Left lung (tissue), 10 donors: ENCODE results near the gene GIMAP8. TPM values are rescaled to one million over a fixed set of nuclear protein-coding genes. Genes with fewer than 3 reads are reported as not detected.

Experiments
- ATAC-seq: fragments of 200-7000 bp; cut with Tn5 transposase; one replicate; pipeline ENCODE4 v1.9.1; 2020; ENCODE audit warnings: moderate library complexity
- DNase-seq, 4 donors: peaks; one replicate each; pipeline ENCODE4 v3.0.0-alpha.2; 2013 to 2020
- H3K27ac ChIP-seq, 2 donors: fragments of 200-600 bp; sonication (generic) in 1 of 2; one replicate each; pipeline versions ENCODE4 v1.5.0 to v1.8.0; 2020 to 2021
- H3K27me3 ChIP-seq, 2 donors: fragments of 200-600 bp; sonication (generic) in 1 of 2; one replicate each; pipeline versions ENCODE4 v1.5.0 to v1.8.0; 2020 to 2021
- H3K36me3 ChIP-seq, 2 donors: fragments of 200-600 bp; sonication (generic) in 1 of 2; one replicate each; pipeline versions ENCODE4 v1.5.0 to v1.8.0; 2020 to 2021
- H3K4me1 ChIP-seq, 2 donors: fragments of 200-600 bp; one replicate each; pipeline ENCODE4 v1.8.0; 2021
- H3K4me3 ChIP-seq, 2 donors: fragments of 200-600 bp; sonication (generic) in 1 of 2; one replicate each; pipeline versions ENCODE4 v1.5.0 to v1.8.0; 2020 to 2021; ENCODE audit warnings: mild to moderate bottlenecking in 1 of 2
- H3K9me3 ChIP-seq, 2 donors: fragments of 200-600 bp; sonication (generic) in 1 of 2; one replicate each; pipeline versions ENCODE4 v1.5.0 to v1.8.0; 2020 to 2021
- intact Hi-C, 2 donors: fragments of 100-400 bp; cut with DNase I; formaldehyde crosslinking; loops; one replicate each; pipeline versions ENCODE4 v1.11.2 to v1.14.2; 2022
- polyA plus RNA-seq, 6 donors: library from polyadenylated mRNA; unstranded; fragments of 120-200 nt; gene quantifications; one replicate each; pipeline ENCODE4 v1.2.1, GENCODE V29; 2013; ENCODE audit not compliant: insufficient read length in 6 of 6
- total RNA-seq, 2 donors: library from RNA; stranded (reverse); fragmentation: NEBNext Ultra II Directional; extraction: Animal tissue kit (Norgen Biotek cat#: 25700); gene quantifications; one replicate each; pipeline ENCODE4 v1.2.1, GENCODE V29; 2021
- TF ChIP-seq, protein P1 (sequence below), 2 donors: fragments of 200-600 bp; sonication (generic) in 1 of 2; IDR thresholded peaks; one replicate each; pipeline versions ENCODE4 v1.5.0 to v1.8.0; 2021; ENCODE audit warnings: antibody characterized with exemption in 2 of 2
- donor health status: DM: no; HTN: yes; CAD: no.
- donor health status: DM: no; HTN: no; CAD: no.

Gene GIMAP8
- total and polyA plus RNA-seq, 8 donors, result 17.1 to 37.3 (median 24.6) TPM

DNA sequence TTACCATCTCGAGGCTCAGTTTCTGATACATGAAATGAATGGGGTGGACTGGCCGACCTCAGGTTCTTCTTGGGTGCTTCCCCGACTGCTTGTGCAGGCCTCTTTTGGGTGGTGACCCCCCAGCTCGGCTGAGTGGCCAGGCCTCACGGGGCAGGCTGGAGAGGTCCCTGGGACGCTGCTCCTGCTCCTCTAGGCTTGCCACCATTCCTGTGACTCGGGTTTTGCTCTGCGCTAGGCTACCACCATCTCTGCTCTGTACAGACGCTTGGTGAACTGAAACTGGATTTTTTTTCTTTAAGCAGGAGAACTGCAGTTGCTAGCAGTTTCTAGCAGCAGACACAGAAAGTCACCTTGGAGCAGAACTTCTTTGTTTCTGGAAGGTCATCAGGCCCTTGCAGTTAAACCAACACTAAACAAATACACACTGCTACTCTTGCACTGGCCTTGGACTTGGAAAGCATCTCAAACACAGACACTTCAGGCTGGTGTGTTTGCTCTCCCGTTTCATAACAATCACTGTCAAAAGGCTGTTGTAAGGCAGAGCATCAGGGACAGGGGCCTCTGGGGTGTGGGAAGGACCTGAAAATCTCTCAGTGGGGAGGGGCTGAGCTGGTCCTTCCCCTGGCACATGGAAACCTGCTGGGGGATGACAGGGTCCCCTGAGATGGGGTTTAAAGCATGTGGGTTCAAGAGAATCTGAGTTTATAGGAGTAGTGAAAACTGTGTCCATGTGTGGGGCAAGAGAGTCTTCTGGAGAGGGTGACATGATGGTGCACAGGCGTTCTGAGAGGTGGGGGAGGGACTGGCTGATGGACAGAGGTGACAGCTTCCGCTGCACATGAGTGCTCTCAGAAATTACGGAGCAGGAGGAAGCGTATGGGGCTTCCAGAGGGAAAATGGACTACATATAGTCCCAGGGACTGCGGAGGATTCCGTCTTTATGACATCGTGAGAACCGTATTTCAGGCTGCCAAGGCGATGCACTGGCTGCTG, 35.0 kb upstream of the GIMAP8 start:
- H3K4me3 ChIP-seq, result no peak overlapping the region
- intact Hi-C loops, result no loop called here
- H3K36me3 ChIP-seq, result no peaks in the 10 kb centered on the region
- H3K4me1 ChIP-seq, result no peaks in the 10 kb centered on the region
- no peaks in the 10 kb centered on the region for H3K27me3 ChIP-seq
- H3K9me3 ChIP-seq, result no peaks in the 10 kb centered on the region
- TF ChIP-seq, protein P1, sequence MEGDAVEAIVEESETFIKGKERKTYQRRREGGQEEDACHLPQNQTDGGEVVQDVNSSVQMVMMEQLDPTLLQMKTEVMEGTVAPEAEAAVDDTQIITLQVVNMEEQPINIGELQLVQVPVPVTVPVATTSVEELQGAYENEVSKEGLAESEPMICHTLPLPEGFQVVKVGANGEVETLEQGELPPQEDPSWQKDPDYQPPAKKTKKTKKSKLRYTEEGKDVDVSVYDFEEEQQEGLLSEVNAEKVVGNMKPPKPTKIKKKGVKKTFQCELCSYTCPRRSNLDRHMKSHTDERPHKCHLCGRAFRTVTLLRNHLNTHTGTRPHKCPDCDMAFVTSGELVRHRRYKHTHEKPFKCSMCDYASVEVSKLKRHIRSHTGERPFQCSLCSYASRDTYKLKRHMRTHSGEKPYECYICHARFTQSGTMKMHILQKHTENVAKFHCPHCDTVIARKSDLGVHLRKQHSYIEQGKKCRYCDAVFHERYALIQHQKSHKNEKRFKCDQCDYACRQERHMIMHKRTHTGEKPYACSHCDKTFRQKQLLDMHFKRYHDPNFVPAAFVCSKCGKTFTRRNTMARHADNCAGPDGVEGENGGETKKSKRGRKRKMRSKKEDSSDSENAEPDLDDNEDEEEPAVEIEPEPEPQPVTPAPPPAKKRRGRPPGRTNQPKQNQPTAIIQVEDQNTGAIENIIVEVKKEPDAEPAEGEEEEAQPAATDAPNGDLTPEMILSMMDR (IDR thresholded peaks at IDR 0.05), result no peak
- DNase-seq, result peak in 1 of 4 donors; percentile 21
- peak; percentile 59 for ATAC-seq
- H3K27ac ChIP-seq, result no peak overlapping the region

DNA sequence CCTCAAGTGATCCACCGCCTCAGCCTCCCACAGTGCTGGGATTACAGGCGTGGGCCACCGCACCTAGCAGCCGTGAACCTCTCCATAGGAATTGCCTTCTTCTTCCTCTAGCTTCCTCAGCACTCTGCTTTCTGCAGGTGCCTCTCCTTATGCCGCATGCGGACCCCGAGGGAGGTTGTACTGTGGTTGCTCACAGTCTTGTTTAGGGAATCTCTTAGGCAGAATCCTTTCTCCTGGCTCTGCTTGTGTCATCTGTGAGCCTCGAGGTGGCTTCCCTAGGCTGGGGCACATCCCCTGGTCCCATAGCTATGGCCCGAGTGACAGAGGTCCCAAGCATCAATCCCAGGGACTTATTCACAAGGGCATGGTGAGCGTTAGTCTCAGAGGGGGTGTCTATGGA, 33.2 kb upstream of the GIMAP8 start:
- Histone ChIP-seq H3K36me3 (no peaks in the 10 kb centered on the region), H3K4me3 (no peak overlapping the region), H3K9me3 (no peaks in the 10 kb centered on the region), H3K27me3 (no peaks in the 10 kb centered on the region), H3K4me1 (no peaks in the 10 kb centered on the region), H3K27ac (no peak overlapping the region)
- TF ChIP-seq, protein P1 (IDR thresholded peaks at IDR 0.05), result no peak
- peak in 1 of 4 donors; percentile 6 for DNase-seq
- intact Hi-C loops, result no loop called here
- ATAC-seq, result no peak

DNA sequence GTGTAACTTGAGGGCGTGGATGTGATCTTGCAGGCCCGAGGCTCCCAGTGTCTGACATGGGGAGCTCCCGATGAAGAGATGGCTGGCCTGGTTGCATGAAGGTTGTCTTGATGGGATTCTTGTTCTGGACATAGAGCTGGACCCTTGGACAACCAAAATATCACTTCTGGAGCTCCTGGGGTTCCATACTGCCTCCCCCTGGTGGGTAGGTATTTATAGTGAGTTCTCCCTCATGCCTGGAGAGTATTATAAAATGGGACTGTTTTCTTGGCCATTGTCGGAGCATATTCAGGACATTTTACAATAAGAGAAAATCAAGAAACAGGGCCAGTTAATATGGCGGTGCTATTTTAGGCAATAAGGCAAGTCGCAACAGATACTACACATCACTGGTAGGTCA, 32.6 kb upstream of the GIMAP8 start:
- no peaks in the 10 kb centered on the region for H3K27me3 ChIP-seq
- ATAC-seq, result no peak
- DNase-seq, result peak in 1 of 4 donors; percentile 7
- no peak overlapping the region for H3K27ac ChIP-seq
- no peak overlapping the region for H3K4me3 ChIP-seq
- TF ChIP-seq, protein P1 (IDR thresholded peaks at IDR 0.05), result no peak
- intact Hi-C loops, result no loop called here
- H3K4me1 ChIP-seq, result no peaks in the 10 kb centered on the region
- no peaks in the 10 kb centered on the region for H3K36me3 ChIP-seq
- H3K9me3 ChIP-seq, result no peaks in the 10 kb centered on the region

DNA sequence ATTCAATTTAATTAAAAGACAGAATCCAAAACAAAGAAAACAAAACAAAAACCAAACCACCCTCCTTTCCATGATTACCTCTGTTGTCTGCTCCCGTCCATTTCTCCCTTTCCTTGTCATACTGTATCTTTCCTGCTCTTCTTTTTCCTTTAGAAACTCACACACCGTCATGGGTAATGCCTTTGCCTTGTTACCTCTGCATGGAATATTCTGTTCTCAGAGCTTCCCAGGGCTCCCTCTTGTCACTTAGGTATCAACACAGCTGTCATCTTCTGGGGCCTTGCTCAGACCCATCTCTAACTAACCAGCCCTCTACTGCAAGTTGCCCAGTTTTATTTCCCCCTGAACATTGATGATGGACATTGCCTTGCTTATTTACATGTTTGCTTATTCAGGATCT, 30.2 kb upstream of the GIMAP8 start:
- TF ChIP-seq, protein P1 (IDR thresholded peaks at IDR 0.05), result no peak
- Histone ChIP-seq H3K27me3 (no peaks in the 10 kb centered on the region), H3K27ac (no peak overlapping the region), H3K4me1 (no peaks in the 10 kb centered on the region), H3K36me3 (no peaks in the 10 kb centered on the region), H3K9me3 (no peaks in the 10 kb centered on the region), H3K4me3 (no peak overlapping the region)
- no peak for DNase-seq
- intact Hi-C loops, result loop anchor here in 1 of 2 donors (10.0 kb wide), 1 partner anchor 65 kb away; no protein-coding TSS in a partner anchor
- no peak for ATAC-seq

DNA sequence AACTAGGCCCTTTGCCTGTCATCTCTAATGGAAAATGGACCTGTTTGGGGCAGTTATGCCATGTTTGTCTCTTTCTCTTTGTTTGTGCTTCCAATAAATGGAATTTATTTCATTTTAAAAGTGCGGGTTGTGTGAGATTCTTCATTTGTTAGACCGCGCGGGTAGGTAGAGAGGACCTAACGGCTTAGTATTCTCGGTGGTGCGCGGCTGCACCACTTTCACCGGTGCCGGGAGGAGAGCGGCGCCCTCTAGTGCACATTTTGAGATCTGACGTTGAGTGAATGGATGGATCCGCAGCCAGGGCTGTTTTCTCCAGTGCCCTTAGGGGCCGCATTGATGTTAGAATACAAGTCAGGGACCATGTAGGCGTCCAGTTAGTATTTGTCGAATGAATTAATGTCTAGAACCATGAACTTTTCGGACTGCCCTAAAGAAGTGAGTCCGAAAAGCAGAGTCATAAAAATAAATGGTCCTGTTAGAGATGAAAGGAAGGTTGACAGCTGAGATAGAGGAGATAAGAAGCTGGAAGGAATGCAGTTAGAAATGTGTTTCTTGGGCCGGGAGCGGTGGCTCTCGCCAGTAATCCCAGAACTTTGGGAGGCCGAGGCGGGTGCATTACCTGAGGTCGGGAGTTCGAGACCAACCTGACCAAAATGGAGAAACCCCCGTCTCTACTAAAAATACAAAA, 29.3 kb upstream of the GIMAP8 start:
- Histone ChIP-seq H3K36me3 (no peaks in the 10 kb centered on the region), H3K9me3 (no peaks in the 10 kb centered on the region), H3K4me1 (no peaks in the 10 kb centered on the region), H3K27ac (no peak overlapping the region), H3K27me3 (no peaks in the 10 kb centered on the region), H3K4me3 (no peak overlapping the region)
- TF ChIP-seq, protein P1 (IDR thresholded peaks at IDR 0.05), result peak; percentile 57 to 90
- intact Hi-C loops, result loop anchor here in 1 of 2 donors (10.0 kb wide), 1 partner anchor 66 kb away; no protein-coding TSS in a partner anchor
- ATAC-seq, result peak; percentile 100
- DNase-seq, result peak; percentile 66 to 92 (median 79)
